ENCODE results near the gene NDOR1.

The NDOR1 gene

DNA sequence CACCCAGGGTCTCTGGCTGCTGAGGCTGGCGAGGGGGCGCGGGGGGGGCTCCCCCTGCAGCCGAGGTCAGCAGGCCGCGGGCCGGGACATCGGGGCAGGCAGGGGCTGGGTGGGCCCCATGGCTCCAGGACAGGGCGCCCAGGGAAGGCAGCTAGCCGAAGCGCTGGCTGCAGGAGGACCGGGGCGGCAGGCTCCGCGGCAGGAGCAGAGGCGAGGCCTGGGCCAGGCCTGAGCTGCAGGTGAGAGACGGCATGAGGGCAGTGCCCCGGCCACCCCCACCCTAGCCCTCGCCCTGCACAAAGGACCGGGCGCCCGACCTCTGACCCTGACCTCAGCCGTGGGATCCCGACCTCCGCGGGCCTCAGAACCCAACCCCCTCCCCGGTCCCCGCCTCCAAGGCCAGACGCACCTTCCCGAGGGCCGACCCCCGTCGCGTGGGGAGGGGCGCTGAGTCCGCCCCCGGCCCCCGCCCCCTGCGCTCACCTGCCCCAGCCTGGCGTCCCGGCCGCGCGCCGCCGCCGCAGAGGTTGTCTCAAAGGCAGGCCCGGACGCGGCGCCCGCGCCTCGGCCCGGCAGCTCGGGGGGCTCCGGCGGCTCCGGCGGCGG is 16.1 kb downstream of the NDOR1 start:
- DNase-seq, result no peak

DNA sequence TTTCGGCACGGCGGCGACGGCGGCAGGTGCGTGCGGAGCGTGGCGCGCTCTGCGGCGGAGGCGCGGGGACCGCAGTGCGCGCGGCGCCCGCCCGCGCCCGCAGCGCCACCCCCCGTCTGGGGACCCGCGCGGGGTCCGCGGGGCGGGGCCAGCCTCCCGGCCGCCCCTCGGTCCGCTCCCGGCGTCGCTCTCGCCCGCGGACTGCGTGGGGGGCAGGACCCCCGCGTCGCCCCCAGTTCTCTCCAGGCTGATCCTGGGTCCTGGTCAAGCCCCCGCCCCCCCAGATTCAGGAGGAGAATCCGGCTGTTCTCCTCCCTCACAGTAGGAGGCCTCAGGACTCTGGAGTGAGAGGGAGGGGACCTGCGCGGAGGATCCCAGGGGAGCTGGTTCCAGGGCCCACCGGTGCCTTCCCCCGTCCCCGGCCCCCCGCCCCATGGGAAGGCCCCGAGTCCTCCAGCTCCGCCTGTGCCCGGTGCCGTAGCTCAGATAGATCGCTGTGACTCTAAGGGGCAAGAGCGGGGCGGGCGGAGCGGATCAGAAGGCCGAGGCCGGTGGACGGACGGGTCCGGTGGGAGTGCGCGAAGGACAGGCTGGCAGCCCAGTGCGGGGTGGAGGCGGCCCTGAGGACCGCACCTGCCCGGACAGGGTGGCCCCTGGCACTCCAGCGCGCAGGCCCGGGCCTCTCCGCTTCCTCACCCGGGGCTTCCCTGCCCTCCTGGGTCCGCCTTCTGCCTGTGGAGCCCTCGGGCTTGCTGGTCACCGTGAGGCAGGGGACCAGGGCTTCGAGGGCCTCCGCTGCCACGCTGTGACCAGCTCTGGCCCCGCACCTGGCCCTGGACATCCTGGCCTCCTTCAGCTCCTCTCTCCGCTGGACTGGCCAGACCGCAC is 16.9 kb downstream of the NDOR1 start, which contains the start of gene RNF208:
RNF208 (minus strand) TSS at position 51 of the 888 bp plus-strand sequence. CDS start 1,028 bp downstream, outside the sequence.
- DNase-seq, result no peak

DNA sequence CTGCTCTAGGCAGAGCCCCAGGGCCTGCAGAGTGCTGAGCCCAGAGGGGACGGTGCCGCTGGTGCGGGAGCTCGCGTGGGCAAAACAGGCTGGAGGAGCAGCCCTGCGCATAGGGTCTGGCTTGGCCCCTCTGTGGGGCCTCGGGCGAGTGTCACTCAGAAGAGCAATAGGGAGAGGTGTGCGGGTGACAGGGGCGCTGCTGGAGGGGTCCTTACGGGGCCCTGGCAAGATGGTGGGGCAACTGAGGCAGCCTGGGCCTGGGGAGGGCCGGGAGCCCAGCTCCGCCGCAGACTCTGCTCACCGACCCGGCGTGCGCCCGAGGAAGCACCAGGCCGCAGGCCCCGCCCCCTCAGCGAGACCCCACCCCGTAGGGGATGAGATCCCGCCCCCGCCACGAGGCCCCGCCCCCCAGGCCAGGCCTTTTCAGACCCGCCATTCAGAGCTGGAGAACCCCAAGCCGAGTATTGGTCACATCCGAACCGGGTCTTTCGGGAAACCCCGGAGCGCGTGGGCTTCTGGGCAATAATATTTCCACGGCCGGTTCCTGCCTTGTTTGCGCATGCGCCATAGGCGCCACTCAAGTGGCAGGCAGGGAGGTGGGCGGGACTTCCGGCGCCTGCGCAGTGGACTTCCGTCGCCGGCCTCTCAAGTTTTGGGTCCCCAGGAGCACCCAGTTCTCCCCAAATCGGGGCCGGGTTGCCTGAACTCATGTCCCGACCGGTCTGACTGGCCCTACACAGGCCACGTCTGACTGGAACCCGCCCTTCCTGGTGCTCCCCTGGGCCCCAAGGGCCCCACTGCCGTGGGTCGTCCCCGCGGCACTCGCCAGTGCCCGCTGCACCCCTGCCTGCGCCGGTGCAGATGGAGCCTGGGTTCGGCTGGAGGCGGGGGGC is 17.8 kb downstream of the NDOR1 start:
- peak; percentile 95 for DNase-seq

DNA sequence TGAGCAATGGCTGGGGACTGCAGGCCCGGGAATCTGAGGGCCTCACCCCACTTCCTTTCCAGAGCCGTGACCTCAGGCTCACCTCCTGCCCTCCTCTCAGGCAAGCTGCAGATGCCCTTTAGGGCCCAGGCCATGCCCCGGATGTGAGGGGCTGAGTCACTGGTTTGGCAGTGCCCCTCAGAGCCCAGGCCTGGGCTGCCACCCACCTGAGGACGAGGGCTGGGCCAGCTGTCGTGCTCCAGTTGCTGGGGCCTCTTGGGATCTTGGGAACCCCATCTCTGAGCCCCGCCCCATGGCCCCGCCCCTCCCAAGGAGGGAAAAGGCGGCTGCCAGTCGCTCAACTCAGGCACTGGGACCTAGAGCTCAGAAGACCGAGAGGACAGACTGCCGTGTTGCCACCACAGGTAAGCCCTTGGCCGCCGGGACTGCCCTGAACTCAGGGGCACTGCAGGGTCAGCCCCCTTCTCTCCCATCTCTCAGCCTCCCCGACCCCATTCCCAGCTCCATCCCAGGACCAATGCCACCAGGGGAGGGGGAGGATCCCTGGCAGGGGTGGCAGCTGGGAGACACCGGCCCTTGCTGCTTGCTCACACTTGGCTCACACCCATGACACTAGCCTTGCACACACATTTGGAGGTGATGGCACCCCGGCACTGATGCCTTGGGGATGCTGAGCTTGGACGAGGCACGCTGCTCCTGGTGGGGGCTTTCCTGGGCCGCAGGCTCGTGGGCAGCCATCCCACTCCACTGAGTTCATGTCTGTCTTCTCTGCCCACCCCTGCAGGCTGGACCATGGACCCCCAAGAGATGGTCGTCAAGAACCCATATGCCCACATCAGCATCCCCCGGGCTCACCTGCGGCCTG is 19.6 kb downstream of the NDOR1 start, which contains the start of gene CYSRT1:
CYSRT1 (plus strand) TSS at position 345 of the 865 bp plus-strand sequence; CDS start at position 793, 448 bp downstream.
- no peak for DNase-seq

DNA sequence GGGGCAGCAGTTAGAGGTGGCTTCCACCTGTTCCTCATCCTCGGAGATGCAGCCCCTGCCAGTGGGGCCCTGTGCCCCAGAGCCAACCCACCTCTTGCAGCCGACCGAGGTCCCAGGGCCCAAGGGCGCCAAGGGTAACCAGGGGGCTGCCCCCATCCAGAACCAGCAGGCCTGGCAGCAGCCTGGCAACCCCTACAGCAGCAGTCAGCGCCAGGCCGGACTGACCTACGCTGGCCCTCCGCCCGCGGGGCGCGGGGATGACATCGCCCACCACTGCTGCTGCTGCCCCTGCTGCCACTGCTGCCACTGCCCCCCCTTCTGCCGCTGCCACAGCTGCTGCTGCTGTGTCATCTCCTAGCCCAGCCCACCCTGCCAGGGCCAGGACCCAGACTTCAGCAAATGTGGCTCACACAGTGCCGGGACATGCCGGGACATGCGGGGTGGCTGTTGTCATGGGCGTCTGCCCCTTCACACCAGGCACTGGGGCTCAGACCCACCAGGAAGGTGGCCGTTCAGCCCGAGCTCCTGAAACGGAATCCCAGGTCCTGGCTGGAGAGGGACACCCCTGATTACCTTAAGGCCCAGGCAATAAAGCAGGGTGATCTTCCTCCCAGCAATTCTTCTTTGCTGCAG is 20.3 kb downstream of the NDOR1 start:
- DNase-seq, result no peak

DNA sequence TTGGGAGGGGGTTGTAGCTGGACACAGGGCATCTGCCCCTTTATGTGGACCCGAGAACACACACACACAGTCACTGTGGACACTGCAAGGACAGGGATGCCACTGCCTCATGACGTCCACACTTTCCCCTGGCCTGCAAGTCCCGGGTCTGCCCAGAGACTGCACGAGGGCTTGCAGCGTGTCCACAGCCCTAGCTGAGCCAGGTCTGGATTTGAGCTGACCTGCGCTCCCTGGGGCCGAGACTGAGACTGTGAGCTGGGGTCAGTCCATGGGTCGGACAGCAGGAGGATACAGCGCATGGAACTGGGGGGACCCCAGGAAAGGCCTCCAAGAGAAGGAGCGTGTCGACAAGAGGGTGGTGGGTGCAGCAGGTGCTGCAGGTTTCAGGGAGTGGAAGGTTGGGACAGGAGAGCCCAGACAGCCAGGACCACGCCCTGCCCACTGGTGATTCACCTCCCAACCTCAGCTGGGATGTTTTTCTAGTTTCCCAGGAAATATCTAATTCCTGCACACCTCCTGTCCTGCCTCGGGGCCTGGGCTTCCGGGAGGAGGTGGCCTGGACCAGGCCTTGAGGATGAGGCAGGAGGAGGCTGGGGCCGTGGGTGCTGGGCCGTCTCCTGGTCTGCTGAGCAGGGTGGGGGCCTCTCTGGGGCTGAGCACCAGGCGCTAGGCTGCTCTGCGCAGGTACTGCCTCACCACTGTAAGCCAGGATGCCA is 21.0 kb downstream of the NDOR1 start:
- DNase-seq, result no peak

DNA sequence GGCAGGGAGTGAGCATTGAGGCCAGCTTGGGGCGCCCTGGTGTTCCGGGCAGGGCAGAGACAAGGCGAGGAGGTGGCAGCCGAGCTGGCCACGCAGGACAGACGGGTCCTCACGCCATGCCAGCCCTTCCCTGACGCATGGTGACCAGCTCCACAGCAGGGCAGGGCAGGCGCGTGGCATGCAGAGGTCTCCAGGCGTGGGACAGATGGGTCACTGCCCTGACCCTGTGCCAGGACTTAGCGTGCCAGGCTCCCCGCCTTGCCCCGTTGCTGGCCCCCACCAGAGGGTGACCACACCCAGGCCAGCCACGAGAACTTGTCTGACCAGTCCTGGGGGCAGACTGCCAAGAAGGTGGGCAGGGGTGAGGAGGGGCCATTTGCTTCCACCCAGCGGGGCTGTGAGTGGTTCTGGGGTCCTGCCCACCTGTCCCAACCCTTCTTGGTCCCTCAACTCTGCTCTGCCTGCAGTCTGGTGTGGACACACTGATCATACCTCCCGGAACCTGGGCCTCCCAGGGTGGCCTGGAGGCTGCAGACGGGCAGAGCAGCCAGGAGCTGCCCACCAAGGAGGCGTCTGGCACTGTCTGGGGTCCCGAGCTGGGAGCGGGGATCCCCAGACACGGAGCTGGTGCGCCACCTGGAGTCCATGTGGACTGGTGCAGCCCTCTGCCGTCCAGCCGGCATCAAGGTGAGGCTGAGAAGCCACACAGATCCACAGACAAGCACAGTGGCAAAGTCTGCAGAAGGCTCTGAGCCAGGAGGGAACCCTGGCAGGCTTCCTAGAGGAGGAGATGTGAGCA is 21.8 kb downstream of the NDOR1 start, which contains the start of gene RNF224:
RNF224 (plus strand) TSS at position 449 of the 799 bp plus-strand sequence. CDS start 834 bp downstream, outside the sequence.
- peak; percentile 48 for DNase-seq

DNA sequence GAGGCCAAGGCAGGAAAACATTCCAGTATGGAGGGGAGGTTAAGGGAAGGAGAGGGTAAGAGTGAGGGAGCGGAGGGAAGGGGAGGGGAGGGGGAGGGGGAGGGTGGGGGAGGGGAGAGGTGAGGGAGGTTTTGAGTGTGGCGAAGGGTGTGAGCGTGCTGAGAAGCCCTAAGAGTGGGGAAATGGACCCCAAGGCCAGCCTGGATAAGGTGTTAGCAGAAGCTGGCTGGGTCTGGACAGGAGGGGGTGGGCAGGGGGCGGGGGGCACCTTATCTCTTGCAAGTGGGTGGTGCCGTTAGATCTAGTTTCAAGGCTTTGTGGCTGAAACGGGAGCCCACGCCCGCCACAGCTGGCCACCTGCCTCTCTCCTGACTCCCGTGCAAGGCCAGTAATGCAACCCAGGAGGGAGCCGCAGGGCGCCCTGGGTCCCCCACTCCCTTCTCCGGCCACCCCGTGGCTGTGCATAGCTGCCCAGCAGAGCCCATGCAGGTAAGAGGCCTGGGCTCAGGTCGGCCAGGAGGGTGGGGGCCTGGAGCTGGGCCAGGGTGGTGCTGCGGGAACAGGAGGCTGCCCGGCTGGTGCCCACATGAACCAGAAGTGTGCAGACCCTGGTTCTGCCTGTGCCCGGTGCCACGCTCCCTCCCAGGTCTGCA is 22.5 kb downstream of the NDOR1 start:
- no peak for DNase-seq

DNA sequence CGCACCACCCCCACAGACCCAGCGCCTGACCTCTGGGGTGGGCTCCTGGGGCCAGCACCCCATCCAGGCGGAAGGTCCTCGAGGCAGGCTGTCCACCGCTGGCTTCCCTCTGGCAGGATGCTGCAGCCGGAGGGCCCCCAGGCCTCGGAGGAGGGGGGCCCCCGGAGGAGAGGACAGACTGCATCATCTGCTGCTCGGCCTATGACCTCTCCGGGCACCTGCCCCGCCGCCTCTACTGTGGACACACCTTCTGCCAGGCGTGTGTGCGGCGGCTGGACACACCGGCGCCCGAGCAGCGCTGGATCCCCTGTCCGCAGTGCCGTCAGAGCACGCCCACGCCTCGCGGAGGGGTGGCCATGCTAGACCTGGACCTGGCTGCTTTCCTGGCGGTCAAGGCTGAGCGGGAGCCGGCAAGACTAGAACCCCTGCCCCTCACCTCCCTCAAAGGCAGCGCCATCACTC is 23.0 kb downstream of the NDOR1 start:
- DNase-seq, result no peak

DNA sequence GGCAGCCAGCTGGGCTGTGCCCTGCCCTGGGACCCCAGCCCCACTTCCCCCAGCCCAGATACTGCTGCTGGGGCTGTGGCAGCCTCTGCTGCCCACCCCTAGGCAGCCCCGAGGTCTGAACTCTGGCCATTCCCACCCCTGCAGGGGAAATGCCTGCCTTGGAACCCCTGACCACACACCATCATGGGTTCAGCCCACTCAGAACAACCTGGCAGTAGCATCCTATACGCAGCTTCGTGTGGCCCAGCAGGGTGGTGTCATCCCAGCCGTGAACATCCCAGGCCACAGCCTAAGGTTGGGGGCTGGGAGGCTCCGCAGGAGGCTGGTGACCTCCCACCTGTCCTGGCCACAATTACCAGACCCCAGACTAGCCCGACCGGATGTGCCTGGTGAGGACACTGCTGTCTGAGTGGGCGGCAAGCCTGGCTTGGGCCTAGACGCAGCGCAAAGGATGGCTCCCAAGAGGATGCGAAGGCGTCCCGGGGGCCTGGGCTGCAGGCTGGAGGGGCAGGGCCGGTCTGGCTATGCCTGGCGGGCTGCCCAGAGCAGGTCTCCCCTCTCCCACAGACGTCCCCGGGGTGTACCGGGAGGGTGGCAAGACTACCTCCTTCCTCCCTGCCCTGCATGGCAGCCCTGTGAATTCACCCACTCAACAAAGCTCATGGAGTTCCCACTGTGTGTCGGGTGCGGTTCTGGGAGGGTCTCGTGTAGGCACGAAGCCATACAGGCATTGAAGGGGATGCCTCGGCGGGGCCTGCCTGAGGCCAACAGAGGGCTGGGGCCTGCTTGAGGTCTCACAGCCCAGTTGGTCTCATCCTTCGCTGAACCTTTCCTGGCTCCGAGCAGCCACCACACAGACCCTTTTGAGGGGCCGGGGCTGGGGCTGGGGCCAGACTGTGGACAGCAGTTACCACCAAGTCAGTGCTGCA is 23.7 kb downstream of the NDOR1 start:
- no peak for DNase-seq

DNA sequence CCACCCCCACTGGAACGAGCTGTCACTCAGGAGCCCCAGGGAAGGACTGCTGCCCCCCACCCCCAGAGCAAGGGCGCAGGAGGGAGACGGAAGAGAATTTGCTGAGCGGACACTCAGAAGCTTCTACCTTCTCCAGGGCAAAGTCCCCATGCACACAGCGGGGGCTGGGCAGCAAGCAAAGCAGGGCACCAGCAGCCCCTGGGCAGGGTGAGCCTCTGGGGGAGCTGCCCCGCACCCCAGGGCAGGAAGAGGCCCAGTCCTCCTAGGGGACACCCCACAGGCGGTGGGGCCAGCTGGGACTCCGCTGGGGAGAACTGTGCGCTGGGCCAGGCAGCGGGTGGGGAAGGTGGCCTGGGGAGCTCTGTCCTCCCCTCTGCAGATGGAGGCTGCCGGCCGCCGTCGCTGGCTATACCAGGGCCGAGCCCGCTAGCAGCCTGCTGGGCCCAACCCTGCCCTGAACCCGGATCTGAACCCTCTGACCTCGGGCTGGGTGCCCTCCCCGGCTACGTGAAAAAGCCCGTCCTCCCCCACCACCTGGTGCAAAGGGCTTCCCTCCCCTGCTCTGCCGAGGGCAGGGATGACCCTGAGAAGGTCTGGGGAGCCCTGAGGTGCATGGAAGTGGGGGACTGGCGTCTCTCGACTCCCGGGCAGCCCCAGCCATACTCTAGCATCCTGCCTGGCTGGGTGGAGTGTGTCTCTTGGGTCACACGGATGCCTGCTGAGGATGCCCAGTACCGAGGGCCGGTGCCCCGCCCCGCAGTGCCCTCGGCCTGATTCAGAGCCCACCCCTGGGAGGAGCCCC is 24.6 kb downstream of the NDOR1 start:
- no peak for DNase-seq

DNA sequence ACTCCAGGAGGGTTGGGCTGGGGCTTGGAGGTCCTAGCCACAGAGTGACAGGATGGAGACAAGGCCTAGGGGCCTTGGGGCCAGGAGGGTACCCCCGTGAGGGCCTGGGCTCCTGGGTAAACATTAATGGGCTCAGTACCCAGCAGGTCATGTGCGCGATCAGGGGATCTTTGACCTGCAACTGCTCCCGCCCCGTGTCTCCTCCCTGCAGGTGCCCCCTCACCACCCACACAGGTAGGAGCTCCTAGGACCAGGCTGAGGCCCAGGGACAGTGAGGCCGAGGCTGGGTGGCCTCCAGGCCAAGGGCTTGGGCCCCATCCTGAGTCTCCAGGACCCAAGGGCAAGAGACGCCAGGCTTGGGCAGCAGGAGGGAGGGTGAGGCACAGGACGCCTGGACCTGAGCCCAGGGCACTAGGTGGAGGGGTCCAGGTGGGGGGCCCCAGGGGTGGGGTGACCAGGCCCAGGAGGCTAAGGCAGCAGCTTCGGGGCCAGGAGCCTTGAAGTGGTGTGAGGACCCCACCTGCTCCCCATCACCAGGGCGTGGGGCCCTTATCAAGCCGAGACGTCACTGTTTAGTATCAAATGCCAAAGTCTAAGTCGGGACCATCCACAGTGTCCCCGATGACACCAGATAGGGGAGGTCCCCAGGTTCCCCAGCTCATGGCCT is 25.3 kb downstream of the NDOR1 start, which contains the start of gene SLC34A3:
SLC34A3 (plus strand) TSS at position 197 of the 667 bp plus-strand sequence. CDS start 802 bp downstream, outside the sequence.
- no peak for DNase-seq

DNA sequence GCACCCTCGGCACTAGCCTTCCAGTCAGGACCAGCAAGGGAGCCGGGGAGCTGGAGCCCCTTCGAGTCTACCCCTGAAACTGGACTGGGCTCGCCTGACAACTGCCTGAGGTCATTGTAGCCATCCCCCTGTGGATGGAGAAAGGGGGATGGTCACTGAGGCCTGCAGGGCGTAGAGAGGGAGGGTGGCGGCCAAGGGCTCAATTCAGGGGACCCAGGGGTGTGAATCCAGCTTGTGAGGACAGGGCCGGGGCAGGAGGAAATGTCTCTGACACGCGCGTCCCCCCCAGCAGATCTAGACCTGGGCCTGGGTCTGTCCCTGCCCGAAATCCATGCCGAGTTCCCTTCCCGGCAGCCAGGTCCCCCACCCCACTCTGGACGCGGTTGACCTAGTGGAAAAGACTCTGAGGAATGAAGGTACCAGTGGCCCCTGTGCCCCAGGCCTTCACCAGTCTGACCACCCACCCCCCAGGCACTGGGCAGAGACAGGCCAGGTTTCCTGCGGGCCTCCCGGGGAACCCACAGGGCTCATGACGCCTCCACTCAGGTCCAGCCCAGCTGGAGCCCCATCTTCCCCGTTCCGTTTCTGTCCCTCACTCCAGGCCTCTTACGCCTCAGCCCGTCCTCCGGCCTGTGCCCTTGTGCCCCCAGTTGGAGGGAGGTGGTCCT is 26.0 kb downstream of the NDOR1 start:
- no peak for DNase-seq

DNA sequence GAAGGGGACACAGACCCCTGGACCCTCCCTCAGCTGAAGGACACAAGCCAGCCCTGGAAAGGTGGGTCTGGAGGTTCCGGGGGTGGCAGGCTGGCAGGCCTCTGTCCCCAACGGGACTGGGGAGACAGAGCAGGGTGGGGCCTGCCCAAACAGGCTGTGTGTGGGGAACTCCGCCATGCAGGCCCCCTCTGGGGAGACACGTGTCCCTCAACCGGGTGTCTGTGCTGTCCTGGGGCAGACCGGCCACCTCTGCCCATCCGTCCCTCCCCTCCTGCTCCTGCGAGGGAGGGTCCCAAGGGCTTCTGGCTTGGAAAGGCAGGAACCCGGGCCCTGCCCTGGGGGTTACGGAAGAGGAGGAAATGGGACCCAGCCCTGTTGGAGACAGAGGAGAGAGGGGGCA is 26.6 kb downstream of the NDOR1 start:
- no peak for DNase-seq

DNA sequence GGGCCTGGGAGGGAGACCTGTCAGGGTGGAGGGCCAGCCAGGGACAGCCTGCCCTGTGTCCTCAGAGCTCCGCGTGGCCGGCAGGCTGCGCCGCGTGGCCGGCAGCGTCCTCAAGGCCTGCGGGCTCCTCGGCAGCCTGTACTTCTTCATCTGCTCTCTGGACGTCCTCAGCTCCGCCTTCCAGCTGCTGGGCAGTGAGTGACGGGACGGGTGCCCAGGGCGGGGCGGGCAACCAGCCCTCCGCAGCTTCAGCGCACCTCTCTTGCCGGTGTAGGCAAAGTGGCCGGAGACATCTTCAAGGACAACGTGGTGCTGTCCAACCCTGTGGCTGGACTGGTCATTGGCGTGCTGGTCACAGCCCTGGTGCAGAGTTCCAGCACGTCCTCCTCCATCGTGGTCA is 27.0 kb downstream of the NDOR1 start:
- DNase-seq, result no peak

All from activated gamma-delta T cell (primary cell).